ENCODE measurements around the gene UBE2O. TPM values are rescaled to one million over a fixed set of nuclear protein-coding genes. Genes with fewer than 3 reads are reported as not detected.

The UBE2O gene
- total and polyA plus RNA-seq, 3 experiments from 2014 or later: 14.9 to 35.0 (median 33.6) TPM

GRCh38 chr17:76441686-76442340, 11.1 kb downstream of the UBE2O start:
- Mint-ChIP-seq H3K27ac (peak overlapping the region in 2 of 8 donors; percentile 9 to 66), H3K9me3 (no peaks in the 10 kb centered on the region), H3K4me1 (peaks cover 51 to 78% (median 76%) of the 10 kb centered on the region in 3 donors), H3K27me3 (no peaks in the 10 kb centered on the region), H3K36me3 (peaks cover 0 to 20% (median 3%) of the 10 kb centered on the region in 3 donors), H3K4me3 (no peak overlapping the region)
- Histone ChIP-seq H3K9me3 (ENCODE audit: low read length) (no peaks in the 10 kb centered on the region), H3K4me1 (ENCODE audit: insufficient read depth, low read length) (peaks cover 27% of the 10 kb centered on the region), H3K27me3 (ENCODE audit: insufficient read depth, low read length, poor library complexity, severe bottlenecking) (no peaks in the 10 kb centered on the region), H3K4me3 (ENCODE audit: low read length) (no peak overlapping the region), H3K27ac (ENCODE audit: low read depth, low read length) (no peak overlapping the region), H3K36me3 (ENCODE audit: insufficient read depth, low read length) (no peaks in the 10 kb centered on the region)
- no peak for DNase-seq
- ChIA-PET CTCF (no interaction called here), POLR2A (no interaction called here)

- Mint-ChIP-seq H3K27me3 (no peaks in the 10 kb centered on the region), H3K9me3 (no peaks in the 10 kb centered on the region), H3K4me1 (peaks cover 52 to 76% (median 73%) of the 10 kb centered on the region in 3 donors), H3K4me3 (no peak overlapping the region), H3K27ac (peak overlapping the region in 2 of 8 donors; percentile 12 to 57), H3K36me3 (peaks cover 0 to 21% (median 3%) of the 10 kb centered on the region in 3 donors)
- no peak overlapping the region for H3K4me3 ChIP-seq (ENCODE audit: low read length)
- H3K9me3 ChIP-seq (ENCODE audit: low read length): no peaks in the 10 kb centered on the region
- no peaks in the 10 kb centered on the region for H3K36me3 ChIP-seq (ENCODE audit: insufficient read depth, low read length)
- H3K27me3 ChIP-seq (ENCODE audit: insufficient read depth, low read length, poor library complexity, severe bottlenecking): no peaks in the 10 kb centered on the region
- POLR2A ChIA-PET: no interaction called here
- CTCF ChIA-PET: no interaction called here
- no peak for DNase-seq
- H3K27ac ChIP-seq (ENCODE audit: low read depth, low read length): no peak overlapping the region
- H3K4me1 ChIP-seq (ENCODE audit: insufficient read depth, low read length): peaks cover 22% of the 10 kb centered on the region
These were observed 12.1 kb downstream of the UBE2O start for GRCh38 chr17:76440751-76441362.

- H3K9me3 ChIP-seq (ENCODE audit: low read length): no peaks in the 10 kb centered on the region
- Mint-ChIP-seq H3K36me3 (peaks cover 0 to 21% (median 1%) of the 10 kb centered on the region in 3 donors), H3K4me1 (peaks cover 41 to 71% (median 68%) of the 10 kb centered on the region in 3 donors), H3K27ac (peak overlapping the region in 3 of 8 donors; percentile 13 to 47 (median 19)), H3K27me3 (no peaks in the 10 kb centered on the region), H3K9me3 (no peaks in the 10 kb centered on the region), H3K4me3 (no peak overlapping the region)
- POLR2A ChIA-PET: no interaction called here
- H3K4me3 ChIP-seq (ENCODE audit: low read length): no peak overlapping the region
- H3K27me3 ChIP-seq (ENCODE audit: insufficient read depth, low read length, poor library complexity, severe bottlenecking): no peaks in the 10 kb centered on the region
- DNase-seq: no peak
- no peaks in the 10 kb centered on the region for H3K36me3 ChIP-seq (ENCODE audit: insufficient read depth, low read length)
- peaks cover 22% of the 10 kb centered on the region for H3K4me1 ChIP-seq (ENCODE audit: insufficient read depth, low read length)
- CTCF ChIA-PET: interaction anchor here (1.3 to 1.5 kb wide), 2 partner anchors 14 to 184 kb away, joined by 4 read pairs; partner anchors contain the start of gene UBE2O
- H3K27ac ChIP-seq (ENCODE audit: low read depth, low read length): no peak overlapping the region
These were observed 13.5 kb downstream of the UBE2O start for GRCh38 chr17:76439314-76439928.

- CTCF ChIA-PET: interaction anchor here (1.3 to 1.5 kb wide), 2 partner anchors 15 to 184 kb away, joined by 4 read pairs; partner anchors contain the start of gene UBE2O
- no peak overlapping the region for H3K4me3 ChIP-seq (ENCODE audit: low read length)
- Mint-ChIP-seq H3K9me3 (no peaks in the 10 kb centered on the region), H3K36me3 (peaks cover 0 to 21% (median 1%) of the 10 kb centered on the region in 3 donors), H3K4me3 (no peak overlapping the region), H3K4me1 (peaks cover 39 to 70% (median 65%) of the 10 kb centered on the region in 3 donors), H3K27me3 (no peaks in the 10 kb centered on the region), H3K27ac (no peak overlapping the region)
- DNase-seq: no peak
- POLR2A ChIA-PET: no interaction called here
- no peaks in the 10 kb centered on the region for H3K36me3 ChIP-seq (ENCODE audit: insufficient read depth, low read length)
- H3K27me3 ChIP-seq (ENCODE audit: insufficient read depth, low read length, poor library complexity, severe bottlenecking): no peaks in the 10 kb centered on the region
- H3K9me3 ChIP-seq (ENCODE audit: low read length): no peaks in the 10 kb centered on the region
- H3K27ac ChIP-seq (ENCODE audit: low read depth, low read length): no peak overlapping the region
- peaks cover 22% of the 10 kb centered on the region for H3K4me1 ChIP-seq (ENCODE audit: insufficient read depth, low read length)
These were observed 14.0 kb downstream of the UBE2O start for GRCh38 chr17:76438906-76439305.

- Histone ChIP-seq H3K27ac (ENCODE audit: low read depth, low read length) (no peak overlapping the region), H3K36me3 (ENCODE audit: insufficient read depth, low read length) (no peaks in the 10 kb centered on the region), H3K27me3 (ENCODE audit: insufficient read depth, low read length, poor library complexity, severe bottlenecking) (no peaks in the 10 kb centered on the region), H3K4me1 (ENCODE audit: insufficient read depth, low read length) (peaks cover 21% of the 10 kb centered on the region), H3K9me3 (ENCODE audit: low read length) (no peaks in the 10 kb centered on the region), H3K4me3 (ENCODE audit: low read length) (no peak overlapping the region)
- Mint-ChIP-seq H3K4me3 (no peak overlapping the region), H3K4me1 (peaks cover 34 to 71% (median 61%) of the 10 kb centered on the region in 3 donors), H3K27ac (peak overlapping the region in 1 of 8 donors; percentile 6), H3K27me3 (no peaks in the 10 kb centered on the region), H3K9me3 (no peaks in the 10 kb centered on the region), H3K36me3 (peaks cover 0 to 20% (median 4%) of the 10 kb centered on the region in 3 donors)
- DNase-seq: no peak
- ChIA-PET CTCF (no interaction called here), POLR2A (interaction anchor here (0.7 kb wide), 1 partner anchor 699 kb away, joined by 5 read pairs; no protein-coding TSS in a partner anchor)
These were observed 15.2 kb downstream of the UBE2O start for GRCh38 chr17:76437467-76438402.

- Histone ChIP-seq H3K9me3 (ENCODE audit: low read length) (no peaks in the 10 kb centered on the region), H3K4me1 (ENCODE audit: insufficient read depth, low read length) (peaks cover 5% of the 10 kb centered on the region), H3K4me3 (ENCODE audit: low read length) (no peak overlapping the region), H3K27ac (ENCODE audit: low read depth, low read length) (no peak overlapping the region), H3K27me3 (ENCODE audit: insufficient read depth, low read length, poor library complexity, severe bottlenecking) (no peaks in the 10 kb centered on the region), H3K36me3 (ENCODE audit: insufficient read depth, low read length) (no peaks in the 10 kb centered on the region)
- H3K36me3 Mint-ChIP-seq: peaks cover 0 to 20% (median 2%) of the 10 kb centered on the region in 3 donors
- ChIA-PET CTCF (interaction anchor here (0.5 to 1.2 kb wide), 3 partner anchors 38 to 302 kb away, joined by 3 to 5 read pairs (median 3); no protein-coding TSS in a partner anchor), POLR2A (no interaction called here)
- H3K4me3 Mint-ChIP-seq: no peak overlapping the region
- no peaks in the 10 kb centered on the region for H3K27me3 Mint-ChIP-seq
- no peaks in the 10 kb centered on the region for H3K9me3 Mint-ChIP-seq
- no peak overlapping the region for H3K27ac Mint-ChIP-seq
- no peak for DNase-seq
- H3K4me1 Mint-ChIP-seq: peaks cover 19 to 60% (median 46%) of the 10 kb centered on the region in 3 donors
These were observed 17.2 kb downstream of the UBE2O start for GRCh38 chr17:76435751-76436150.

GRCh38 chr17:76434870-76435269, 18.1 kb downstream of the UBE2O start:
- no peak overlapping the region for H3K27ac Mint-ChIP-seq
- Histone ChIP-seq H3K27ac (ENCODE audit: low read depth, low read length) (no peak overlapping the region), H3K27me3 (ENCODE audit: insufficient read depth, low read length, poor library complexity, severe bottlenecking) (no peaks in the 10 kb centered on the region), H3K36me3 (ENCODE audit: insufficient read depth, low read length) (no peaks in the 10 kb centered on the region), H3K4me3 (ENCODE audit: low read length) (no peak overlapping the region), H3K4me1 (ENCODE audit: insufficient read depth, low read length) (peaks cover 4% of the 10 kb centered on the region), H3K9me3 (ENCODE audit: low read length) (no peaks in the 10 kb centered on the region)
- H3K4me1 Mint-ChIP-seq: peaks cover 20 to 59% (median 49%) of the 10 kb centered on the region in 3 donors
- POLR2A ChIA-PET: interaction anchor here (0.6 kb wide), 1 partner anchor 122 kb away, joined by 4 read pairs; no protein-coding TSS in a partner anchor
- no peak for DNase-seq
- no peaks in the 10 kb centered on the region for H3K9me3 Mint-ChIP-seq
- no peaks in the 10 kb centered on the region for H3K27me3 Mint-ChIP-seq
- no peak overlapping the region for H3K4me3 Mint-ChIP-seq
- H3K36me3 Mint-ChIP-seq: peaks cover 0 to 22% (median 2%) of the 10 kb centered on the region in 3 donors
- CTCF ChIA-PET: interaction anchor here (0.6 to 1.3 kb wide), 2 partner anchors 46 to 1130 kb away, joined by 3 to 6 read pairs; no protein-coding TSS in a partner anchor

All from CD8-positive, alpha-beta memory T cell (primary cell).